GM18951 (cell line): ENCODE measurements around the gene PLA2G2D.

ENCODE experiments used
- POLR2A ChIP-seq: IDR thresholded peaks from 4 replicates; pipeline ENCODE4 v1.6.1; 2011; ENCODE audit warnings: mild to moderate bottlenecking; ENCODE audit not compliant: insufficient read length, insufficient read depth; ENCODE audit errors: extremely low read depth
- in situ Hi-C: fragments of 300-500 bp; cut with MboI; formaldehyde crosslinking; loops from one replicate; pipeline ENCODE4 v1.12.0; 2022; ENCODE audit warnings: low sequenced_read_pairs, mixed read lengths, inconsistent platforms; ENCODE audit not compliant: unreplicated experiment

Gene PLA2G2D

GRCh38 chr1:20073256-20073655, 46.1 kb downstream of the PLA2G2D start:
- no peak for TF ChIP-seq POLR2A
- in situ Hi-C loops: no loop called here

- in situ Hi-C loops: no loop called here
- TF ChIP-seq POLR2A: no peak
Measured at GRCh38 chr1:20072771-20073170, 46.6 kb downstream of the PLA2G2D start.

GRCh38 chr1:20071416-20071815, 47.9 kb downstream of the PLA2G2D start:
- no peak for TF ChIP-seq POLR2A
- in situ Hi-C loops: no loop called here

GRCh38 chr1:20070357-20070756, 49.0 kb downstream of the PLA2G2D start:
- in situ Hi-C loops: no loop called here

GRCh38 chr1:20069874-20070273, 49.5 kb downstream of the PLA2G2D start, which contains the start of gene PLA2G5:
Gene PLA2G5, plus strand, starts transcription at chr1:20070194. Its CDS starts 14,637 bp downstream, at chr1:20084831.
- in situ Hi-C loops: no loop called here

More at GRCh38 chr1:20070357-20070756, 49.0 kb downstream of the PLA2G2D start:
- TF ChIP-seq POLR2A: no peak

GRCh38 chr1:20068722-20069121, 50.6 kb downstream of the PLA2G2D start:
- in situ Hi-C loops: no loop called here
- TF ChIP-seq POLR2A: no peak

More at GRCh38 chr1:20069874-20070273, 49.5 kb downstream of the PLA2G2D start, which contains the start of gene PLA2G5:
- no peak for TF ChIP-seq POLR2A

GRCh38 chr1:20063861-20064292, 55.5 kb downstream of the PLA2G2D start:
- no peak for TF ChIP-seq POLR2A
- in situ Hi-C loops: no loop called here
